ENCODE data around the gene RHBDF1.
A peak's percentile ranks its signal among the peaks of the same experiment; 100 is the strongest.

The RHBDF1 gene

GRCh38 chr16:97822-98221 is 25.4 kb upstream of the RHBDF1 start:
- no peaks in the 10 kb centered on the region for H3K27me3 ChIP-seq (ENCODE audit: low read depth, low read length)
- no peak overlapping the region for H3K9ac ChIP-seq (ENCODE audit: low read length)
- H3K4me1 ChIP-seq (ENCODE audit: low read length): peaks cover 3% of the 10 kb centered on the region; the same call in 1 of the 2 replicates
- TF ChIP-seq, protein P1, sequence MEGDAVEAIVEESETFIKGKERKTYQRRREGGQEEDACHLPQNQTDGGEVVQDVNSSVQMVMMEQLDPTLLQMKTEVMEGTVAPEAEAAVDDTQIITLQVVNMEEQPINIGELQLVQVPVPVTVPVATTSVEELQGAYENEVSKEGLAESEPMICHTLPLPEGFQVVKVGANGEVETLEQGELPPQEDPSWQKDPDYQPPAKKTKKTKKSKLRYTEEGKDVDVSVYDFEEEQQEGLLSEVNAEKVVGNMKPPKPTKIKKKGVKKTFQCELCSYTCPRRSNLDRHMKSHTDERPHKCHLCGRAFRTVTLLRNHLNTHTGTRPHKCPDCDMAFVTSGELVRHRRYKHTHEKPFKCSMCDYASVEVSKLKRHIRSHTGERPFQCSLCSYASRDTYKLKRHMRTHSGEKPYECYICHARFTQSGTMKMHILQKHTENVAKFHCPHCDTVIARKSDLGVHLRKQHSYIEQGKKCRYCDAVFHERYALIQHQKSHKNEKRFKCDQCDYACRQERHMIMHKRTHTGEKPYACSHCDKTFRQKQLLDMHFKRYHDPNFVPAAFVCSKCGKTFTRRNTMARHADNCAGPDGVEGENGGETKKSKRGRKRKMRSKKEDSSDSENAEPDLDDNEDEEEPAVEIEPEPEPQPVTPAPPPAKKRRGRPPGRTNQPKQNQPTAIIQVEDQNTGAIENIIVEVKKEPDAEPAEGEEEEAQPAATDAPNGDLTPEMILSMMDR (IDR thresholded peaks at IDR 0.05; ENCODE audit: low read depth, low read length): no peak
- no peak for TF ChIP-seq EZH2phosphoT487 (IDR thresholded peaks at IDR 0.05; ENCODE audit: low read depth)
- H3K36me3 ChIP-seq (replicated peaks; ENCODE audit: low read depth, low read length): peaks cover 9% of the 10 kb centered on the region
- no peaks in the 10 kb centered on the region; the same call in 1 of the 2 replicates for H4K20me1 ChIP-seq (ENCODE audit: insufficient read depth, low read length)
- no peaks in the 10 kb centered on the region for H3K79me2 ChIP-seq (ENCODE audit: low read length)
- H3K4me3 ChIP-seq (ENCODE audit: low read length): no peak overlapping the region
- no peak overlapping the region for H2AFZ ChIP-seq (ENCODE audit: low read depth, low read length)
- no peak overlapping the region for H3K4me2 ChIP-seq (ENCODE audit: low read length)
- H3K9me3 ChIP-seq (ENCODE audit: insufficient read depth, low read length): no peaks in the 10 kb centered on the region
- H3K27ac ChIP-seq (ENCODE audit: low read length): no peak overlapping the region

DNA sequence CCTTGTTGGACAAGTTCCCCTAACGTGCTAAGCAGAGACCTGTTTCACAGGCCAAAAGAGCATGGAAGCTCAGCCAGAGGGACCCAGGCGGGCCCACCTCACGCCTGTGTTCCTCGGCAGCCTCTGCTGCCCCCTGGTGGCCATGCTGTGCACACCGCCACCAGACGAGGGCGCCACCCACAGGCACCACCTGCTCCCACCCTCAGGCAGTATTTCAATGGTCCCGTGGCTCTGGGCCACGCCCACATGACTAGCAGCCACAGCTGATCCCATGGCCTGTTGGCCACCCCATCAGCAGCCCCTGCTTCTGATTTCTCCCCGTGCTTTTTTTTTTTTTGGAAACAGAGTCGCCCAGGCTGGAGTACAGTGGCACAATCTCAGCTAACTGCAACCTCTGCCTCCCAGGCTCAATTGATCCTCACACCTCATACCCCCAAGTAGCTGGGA is 24.5 kb upstream of the RHBDF1 start:
- H3K79me2 ChIP-seq (ENCODE audit: low read length): no peaks in the 10 kb centered on the region
- H3K9ac ChIP-seq (ENCODE audit: low read length): no peak overlapping the region
- no peaks in the 10 kb centered on the region; the same call in 1 of the 2 replicates for H4K20me1 ChIP-seq (ENCODE audit: insufficient read depth, low read length)
- peaks cover 9% of the 10 kb centered on the region for H3K36me3 ChIP-seq (replicated peaks; ENCODE audit: low read depth, low read length)
- TF ChIP-seq EZH2phosphoT487 (IDR thresholded peaks at IDR 0.05; ENCODE audit: low read depth): no peak
- TF ChIP-seq, protein P1 (IDR thresholded peaks at IDR 0.05; ENCODE audit: low read depth, low read length): peak; percentile 100
- no peaks in the 10 kb centered on the region for H3K27me3 ChIP-seq (ENCODE audit: low read depth, low read length)
- no peak overlapping the region for H3K4me2 ChIP-seq (ENCODE audit: low read length)
- no peak overlapping the region; the same call in 1 of the 2 replicates for H2AFZ ChIP-seq (ENCODE audit: low read depth, low read length)
- H3K9me3 ChIP-seq (ENCODE audit: insufficient read depth, low read length): no peaks in the 10 kb centered on the region
- peaks cover 3% of the 10 kb centered on the region; the same call in 1 of the 2 replicates for H3K4me1 ChIP-seq (ENCODE audit: low read length)
- no peak overlapping the region for H3K27ac ChIP-seq (ENCODE audit: low read length)
- no peak overlapping the region for H3K4me3 ChIP-seq (ENCODE audit: low read length)

GRCh38 chr16:94918-95265 is 22.5 kb upstream of the RHBDF1 start:
- no peak overlapping the region for H3K4me2 ChIP-seq (ENCODE audit: low read length)
- no peak overlapping the region for H3K27ac ChIP-seq (ENCODE audit: low read length)
- no peaks in the 10 kb centered on the region for H3K27me3 ChIP-seq (ENCODE audit: low read depth, low read length)
- H2AFZ ChIP-seq (ENCODE audit: low read depth, low read length): no peak overlapping the region
- no peaks in the 10 kb centered on the region; the same call in none of the 2 replicates for H4K20me1 ChIP-seq (ENCODE audit: insufficient read depth, low read length)
- H3K36me3 ChIP-seq (replicated peaks; ENCODE audit: low read depth, low read length): peaks cover 20% of the 10 kb centered on the region
- no peak overlapping the region for H3K9ac ChIP-seq (ENCODE audit: low read length)
- H3K79me2 ChIP-seq (ENCODE audit: low read length): no peaks in the 10 kb centered on the region
- H3K4me3 ChIP-seq (ENCODE audit: low read length): no peak overlapping the region
- H3K9me3 ChIP-seq (ENCODE audit: insufficient read depth, low read length): no peaks in the 10 kb centered on the region
- no peak for TF ChIP-seq EZH2phosphoT487 (IDR thresholded peaks at IDR 0.05; ENCODE audit: low read depth)
- TF ChIP-seq, protein P1 (IDR thresholded peaks at IDR 0.05; ENCODE audit: low read depth, low read length): no peak
- H3K4me1 ChIP-seq (ENCODE audit: low read length): peaks cover 3% of the 10 kb centered on the region; the same call in 1 of the 2 replicates

DNA sequence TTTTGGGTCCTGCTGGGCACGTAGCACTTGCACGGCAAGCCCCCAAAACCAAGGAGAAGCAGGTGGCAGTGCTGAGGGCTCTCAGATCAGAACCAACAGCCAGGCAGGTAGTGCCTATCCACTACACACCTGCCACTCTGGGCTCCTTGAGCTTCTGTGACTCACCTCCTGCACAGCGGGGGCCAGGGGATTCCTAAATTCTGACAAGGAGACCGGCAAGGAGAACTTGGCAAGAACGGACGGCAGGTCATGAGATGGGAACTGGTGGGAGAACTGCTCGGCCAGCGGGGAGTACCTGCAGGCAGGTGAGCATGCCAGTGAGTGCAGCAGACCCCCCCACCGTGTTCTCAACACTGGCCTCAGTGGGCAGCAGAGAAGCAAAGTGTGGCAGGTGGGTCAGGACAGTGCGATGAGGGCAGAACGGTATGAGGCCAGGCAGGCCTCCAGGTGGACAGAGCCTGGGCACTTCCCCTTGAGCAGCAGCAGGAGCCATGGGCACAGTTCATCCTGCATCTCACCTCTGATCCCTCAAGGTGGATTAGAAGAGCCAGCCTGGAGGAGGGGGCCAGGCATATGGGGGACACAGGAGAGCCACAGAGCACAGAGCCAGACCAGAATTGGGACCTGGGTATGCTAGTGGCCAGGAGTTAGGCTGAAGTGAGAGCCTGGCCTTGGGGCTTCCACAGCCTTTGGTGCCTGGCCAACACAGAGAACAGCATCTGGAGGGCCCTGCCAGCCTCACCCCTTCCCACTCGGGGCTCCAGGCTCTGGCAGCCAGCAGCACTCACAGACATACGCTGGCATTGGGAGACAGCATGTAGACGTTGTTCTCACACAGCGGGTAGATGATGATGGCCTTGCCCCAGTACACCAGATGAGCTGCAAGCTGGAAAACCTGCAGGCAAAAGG is 20.3 kb upstream of the RHBDF1 start:
- Histone ChIP-seq H3K4me2 (ENCODE audit: low read length) (no peak overlapping the region), H3K9me3 (ENCODE audit: insufficient read depth, low read length) (no peaks in the 10 kb centered on the region), H3K4me1 (ENCODE audit: low read length) (peaks cover 3% of the 10 kb centered on the region; the same call in 1 of the 2 replicates), H3K79me2 (ENCODE audit: low read length) (no peaks in the 10 kb centered on the region), H2AFZ (ENCODE audit: low read depth, low read length) (no peak overlapping the region), H3K27ac (ENCODE audit: low read length) (no peak overlapping the region), H3K9ac (ENCODE audit: low read length) (no peak overlapping the region), H3K4me3 (ENCODE audit: low read length) (no peak overlapping the region), H3K27me3 (ENCODE audit: low read depth, low read length) (no peaks in the 10 kb centered on the region), H3K36me3 (replicated peaks; ENCODE audit: low read depth, low read length) (peaks cover 40% of the 10 kb centered on the region), H4K20me1 (ENCODE audit: insufficient read depth, low read length) (no peaks in the 10 kb centered on the region; the same call in none of the 2 replicates)
- TF ChIP-seq, protein P1 (IDR thresholded peaks at IDR 0.05; ENCODE audit: low read depth, low read length): no peak
- TF ChIP-seq EZH2phosphoT487 (IDR thresholded peaks at IDR 0.05; ENCODE audit: low read depth): no peak

All from OCI-LY3 (cell line).